ENCODE data around the gene CYP2D6.

DNA sequence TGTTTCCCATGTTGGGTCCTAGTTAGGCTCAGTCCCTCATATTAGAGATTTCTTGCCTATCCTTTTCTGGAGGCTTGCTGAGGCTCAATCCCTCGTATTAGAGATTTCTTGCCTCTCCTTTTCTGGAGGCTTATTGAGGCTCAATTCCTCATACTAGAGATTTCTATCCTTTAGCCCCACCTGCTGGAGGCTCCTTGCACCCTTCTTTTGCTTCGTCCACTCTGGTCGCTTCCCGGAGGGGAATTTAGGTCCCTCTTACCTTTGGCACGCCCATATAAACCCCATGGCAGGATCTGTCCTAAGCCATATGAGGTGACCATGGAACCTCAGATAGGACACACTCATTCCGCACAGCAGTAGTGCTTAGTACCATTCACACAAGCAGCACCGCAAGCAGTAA is 15.9 kb downstream of the CYP2D6 start:
- TF ChIP-seq CTCF (IDR thresholded peaks at IDR 0.05; ENCODE audit: low read length): peak; percentile 30; the same call in 1 of the 2 replicates
- no peak for TF ChIP-seq EZH2 (IDR thresholded peaks at IDR 0.05; ENCODE audit: borderline replicate concordance, low read length)

Measured in OCI-LY1 (cell line).